T-helper 1 cell treated with Interleukin-12 subunit alpha and Interleukin-12 subunit beta and Interleukin-4 antibody, amounts not matched to agents 30 μg/mL and 1 μg/mL, for 36 hours (primary cell): ENCODE measurements around the gene PTPRU.

Source experiments
- H3K27ac Mint-ChIP-seq: one replicate; pipeline ENCODE4 v1.8.0; 2021; ENCODE audit warnings: mild to moderate bottlenecking, mixed read lengths
- H3K27me3 Mint-ChIP-seq: one replicate; pipeline ENCODE4 v1.8.0; 2021; ENCODE audit warnings: low read depth, mixed read lengths
- H3K36me3 Mint-ChIP-seq: one replicate; pipeline ENCODE4 v1.8.0; 2021; ENCODE audit warnings: low read depth, mixed read lengths
- H3K4me1 Mint-ChIP-seq: one replicate; pipeline ENCODE4 v1.8.0; 2021; ENCODE audit warnings: low read depth, mixed read lengths
- H3K4me3 Mint-ChIP-seq: one replicate; pipeline ENCODE4 v1.8.0; 2021; ENCODE audit warnings: mild to moderate bottlenecking, moderate library complexity, mixed read lengths
- H3K9me3 Mint-ChIP-seq: one replicate; pipeline ENCODE4 v1.8.0; 2021; ENCODE audit warnings: mixed read lengths

Gene PTPRU

GRCh38 chr1:29324202-29324601, 87.9 kb downstream of the PTPRU start:
- no peaks in the 10 kb centered on the region for H3K27me3 Mint-ChIP-seq
- no peak overlapping the region for H3K4me3 Mint-ChIP-seq
- H3K9me3 Mint-ChIP-seq: no peaks in the 10 kb centered on the region
- H3K36me3 Mint-ChIP-seq: no peaks in the 10 kb centered on the region
- H3K27ac Mint-ChIP-seq: no peak overlapping the region
- H3K4me1 Mint-ChIP-seq: no peaks in the 10 kb centered on the region

- Mint-ChIP-seq H3K27me3 (no peaks in the 10 kb centered on the region), H3K9me3 (no peaks in the 10 kb centered on the region), H3K4me1 (no peaks in the 10 kb centered on the region), H3K4me3 (no peak overlapping the region), H3K27ac (no peak overlapping the region), H3K36me3 (no peaks in the 10 kb centered on the region)
Measured at GRCh38 chr1:29324771-29325351, 88.5 kb downstream of the PTPRU start.

- H3K27me3 Mint-ChIP-seq: no peaks in the 10 kb centered on the region
- no peaks in the 10 kb centered on the region for H3K4me1 Mint-ChIP-seq
- no peaks in the 10 kb centered on the region for H3K9me3 Mint-ChIP-seq
- H3K27ac Mint-ChIP-seq: no peak overlapping the region
- H3K36me3 Mint-ChIP-seq: no peaks in the 10 kb centered on the region
- no peak overlapping the region for H3K4me3 Mint-ChIP-seq
Measured at GRCh38 chr1:29325675-29326074, 89.4 kb downstream of the PTPRU start.

- Mint-ChIP-seq H3K9me3 (no peaks in the 10 kb centered on the region), H3K4me3 (no peak overlapping the region), H3K4me1 (no peaks in the 10 kb centered on the region), H3K27ac (no peak overlapping the region), H3K36me3 (no peaks in the 10 kb centered on the region), H3K27me3 (no peaks in the 10 kb centered on the region)
Measured at GRCh38 chr1:29326123-29326522, 89.8 kb downstream of the PTPRU start.

- Mint-ChIP-seq H3K4me1 (no peaks in the 10 kb centered on the region), H3K36me3 (no peaks in the 10 kb centered on the region), H3K4me3 (no peak overlapping the region), H3K27me3 (peaks cover 4% of the 10 kb centered on the region), H3K27ac (no peak overlapping the region), H3K9me3 (no peaks in the 10 kb centered on the region)
Measured at GRCh38 chr1:29327223-29327935, 91.1 kb downstream of the PTPRU start.

GRCh38 chr1:29329022-29329775, 92.9 kb downstream of the PTPRU start:
- Mint-ChIP-seq H3K4me1 (no peaks in the 10 kb centered on the region), H3K36me3 (no peaks in the 10 kb centered on the region), H3K27me3 (peaks cover 12% of the 10 kb centered on the region)

GRCh38 chr1:29330089-29330488, 93.8 kb downstream of the PTPRU start:
- Mint-ChIP-seq H3K4me1 (no peaks in the 10 kb centered on the region), H3K4me3 (no peak overlapping the region), H3K36me3 (no peaks in the 10 kb centered on the region), H3K27me3 (peaks cover 12% of the 10 kb centered on the region), H3K9me3 (no peaks in the 10 kb centered on the region), H3K27ac (no peak overlapping the region)

More at GRCh38 chr1:29329022-29329775, 92.9 kb downstream of the PTPRU start:
- Mint-ChIP-seq H3K9me3 (no peaks in the 10 kb centered on the region), H3K4me3 (no peak overlapping the region), H3K27ac (no peak overlapping the region)

GRCh38 chr1:29330856-29331255, 94.5 kb downstream of the PTPRU start:
- H3K27me3 Mint-ChIP-seq: peaks cover 12% of the 10 kb centered on the region
- no peaks in the 10 kb centered on the region for H3K4me1 Mint-ChIP-seq
- H3K27ac Mint-ChIP-seq: no peak overlapping the region
- no peaks in the 10 kb centered on the region for H3K36me3 Mint-ChIP-seq
- no peaks in the 10 kb centered on the region for H3K9me3 Mint-ChIP-seq
- no peak overlapping the region for H3K4me3 Mint-ChIP-seq

- Mint-ChIP-seq H3K4me3 (no peak overlapping the region), H3K9me3 (no peaks in the 10 kb centered on the region), H3K27me3 (peaks cover 12% of the 10 kb centered on the region), H3K36me3 (no peaks in the 10 kb centered on the region), H3K4me1 (no peaks in the 10 kb centered on the region), H3K27ac (no peak overlapping the region)
Measured at GRCh38 chr1:29331309-29331708, 95.0 kb downstream of the PTPRU start.

GRCh38 chr1:29331729-29332128, 95.4 kb downstream of the PTPRU start:
- Mint-ChIP-seq H3K4me3 (no peak overlapping the region), H3K9me3 (no peaks in the 10 kb centered on the region), H3K4me1 (no peaks in the 10 kb centered on the region), H3K27me3 (peaks cover 12% of the 10 kb centered on the region), H3K27ac (no peak overlapping the region), H3K36me3 (no peaks in the 10 kb centered on the region)

GRCh38 chr1:29332204-29332603, 95.9 kb downstream of the PTPRU start:
- Mint-ChIP-seq H3K36me3 (no peaks in the 10 kb centered on the region), H3K4me3 (no peak overlapping the region), H3K27me3 (peaks cover 12% of the 10 kb centered on the region), H3K4me1 (no peaks in the 10 kb centered on the region), H3K27ac (no peak overlapping the region), H3K9me3 (no peaks in the 10 kb centered on the region)

GRCh38 chr1:29333008-29333407, 96.7 kb downstream of the PTPRU start:
- no peaks in the 10 kb centered on the region for H3K4me1 Mint-ChIP-seq
- peaks cover 15% of the 10 kb centered on the region for H3K27me3 Mint-ChIP-seq
- H3K4me3 Mint-ChIP-seq: no peak overlapping the region
- H3K36me3 Mint-ChIP-seq: no peaks in the 10 kb centered on the region
- H3K27ac Mint-ChIP-seq: no peak overlapping the region
- no peaks in the 10 kb centered on the region for H3K9me3 Mint-ChIP-seq

- Mint-ChIP-seq H3K27ac (no peak overlapping the region), H3K4me3 (no peak overlapping the region), H3K9me3 (no peaks in the 10 kb centered on the region), H3K27me3 (peaks cover 15% of the 10 kb centered on the region), H3K4me1 (no peaks in the 10 kb centered on the region), H3K36me3 (no peaks in the 10 kb centered on the region)
Measured at GRCh38 chr1:29335573-29335972, 99.3 kb downstream of the PTPRU start.

- Mint-ChIP-seq H3K4me1 (peaks cover 3% of the 10 kb centered on the region), H3K9me3 (no peaks in the 10 kb centered on the region), H3K27me3 (peaks cover 10% of the 10 kb centered on the region), H3K27ac (no peak overlapping the region), H3K4me3 (no peak overlapping the region), H3K36me3 (no peaks in the 10 kb centered on the region)
Measured at GRCh38 chr1:29338908-29339575, 102.7 kb downstream of the PTPRU start.
